OCI-LY1 (cell line): Measurements from ENCODE around the gene TRPM3.

ENCODE experiments used
- H2AFZ ChIP-seq: fragments of 200-600 bp; sonication (generic), shearing (Covaris generic); 2 replicates; pipeline ENCODE4 v1.6.0; 2014; ENCODE audit warnings: antibody characterized with exemption, mild to moderate bottlenecking, low read length
- H3F3A ChIP-seq: fragments of 200-600 bp; sonication (generic), shearing (Covaris generic); 2 replicates; pipeline ENCODE4 v1.6.0; 2014; ENCODE audit warnings: mild to moderate bottlenecking, antibody characterized with exemption, low read length, moderate library complexity; ENCODE audit not compliant: insufficient read depth
- H3K27ac ChIP-seq: fragments of 200-600 bp; sonication (generic); 2 replicates; pipeline ENCODE4 v1.5.1; 2014; ENCODE audit warnings: low read length, mixed run types, mild to moderate bottlenecking, low read depth; ENCODE audit not compliant: poor library complexity, severe bottlenecking
- H3K27me3 ChIP-seq: fragments of 200-600 bp; sonication (generic); 2 replicates; pipeline ENCODE4 v1.6.0; 2014; ENCODE audit warnings: antibody characterized with exemption, mild to moderate bottlenecking, low read length, moderate library complexity; ENCODE audit not compliant: insufficient read depth
- H3K36me3 ChIP-seq: fragments of 200-600 bp; sonication (generic); 2 replicates; pipeline ENCODE4 v1.6.1; 2014; ENCODE audit warnings: mild to moderate bottlenecking, antibody characterized with exemption, low read length, moderate library complexity, mixed read lengths; ENCODE audit not compliant: insufficient read depth
- H3K4me1 ChIP-seq: fragments of 200-600 bp; sonication (generic); 2 replicates; pipeline ENCODE4 v1.5.1; 2014; ENCODE audit warnings: mild to moderate bottlenecking, low read length, moderate library complexity; ENCODE audit not compliant: insufficient read depth, severe bottlenecking
- H3K4me2 ChIP-seq: fragments of 200-600 bp; sonication (generic), shearing (Covaris generic); 2 replicates; pipeline ENCODE4 v1.6.1; 2014; ENCODE audit warnings: low read length
- H3K4me3 ChIP-seq: fragments of 200-600 bp; sonication (generic); 2 replicates; pipeline ENCODE4 v1.5.1; 2014; ENCODE audit warnings: low read length, low read depth, mild to moderate bottlenecking, mixed read lengths; ENCODE audit not compliant: poor library complexity, severe bottlenecking
- H3K79me2 ChIP-seq: fragments of 200-600 bp; shearing (Covaris generic); 2 replicates; pipeline ENCODE4 v1.6.1; 2016; ENCODE audit warnings: mixed run types, low read length, mixed read lengths; ENCODE audit not compliant: insufficient read depth
- H3K9ac ChIP-seq: fragments of 200-600 bp; sonication (generic), shearing (Covaris generic); 2 replicates; pipeline ENCODE4 v1.6.1; 2014; ENCODE audit warnings: mild to moderate bottlenecking, low read length, mixed read lengths
- H3K9me2 ChIP-seq: fragments of 200-600 bp; sonication (generic), shearing (Covaris generic); 2 replicates; pipeline ENCODE4 v1.6.1; 2014; ENCODE audit warnings: low read depth, mild to moderate bottlenecking, low read length, mixed read lengths
- H3K9me3 ChIP-seq: fragments of 200-600 bp; shearing (Covaris generic); 2 replicates; pipeline ENCODE4 v1.6.1; 2014; ENCODE audit warnings: low read length, mixed read lengths
- H4K20me1 ChIP-seq: fragments of 200-600 bp; sonication (generic), shearing (Covaris generic); 2 replicates; pipeline ENCODE4 v1.6.0; 2016; ENCODE audit warnings: mild to moderate bottlenecking, low read length; ENCODE audit not compliant: insufficient read depth
- CTCF ChIP-seq: fragments of 200-600 bp; sonication (generic), shearing (Covaris generic); IDR thresholded peaks from 2 replicates; pipeline ENCODE4 v1.5.1; 2017; ENCODE audit warnings: mild to moderate bottlenecking, antibody characterized with exemption, low read length, moderate library complexity, mixed read lengths
- EZH2 ChIP-seq: fragments of 200-600 bp; sonication (generic), shearing (Covaris generic); IDR thresholded peaks from 2 replicates; pipeline ENCODE4 v1.8.0; 2017; ENCODE audit warnings: borderline replicate concordance, mixed run types, mild to moderate bottlenecking, antibody characterized with exemption, low read length, moderate library complexity, mixed read lengths

Gene TRPM3

DNA sequence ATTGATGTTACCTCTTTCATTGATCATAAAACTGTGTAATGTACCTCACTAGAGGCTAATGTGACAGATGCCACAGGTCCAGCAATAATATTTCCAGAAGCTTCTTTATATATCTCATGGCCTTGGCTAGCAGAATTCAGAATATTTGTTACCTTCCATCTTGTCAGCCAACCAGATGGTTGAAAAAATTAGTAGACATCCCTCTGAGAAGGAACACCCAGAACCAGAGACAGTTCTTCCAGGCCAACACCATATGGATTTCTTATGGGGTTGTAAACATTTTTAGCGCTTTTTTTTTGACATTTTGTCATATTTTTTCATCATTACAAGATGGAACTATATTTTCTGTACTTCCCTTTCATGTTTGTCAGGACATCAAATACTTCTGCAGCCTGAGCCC, 428.2 kb downstream of the TRPM3 start:
- H4K20me1 ChIP-seq = no peaks in the 10 kb centered on the region
- H3F3A ChIP-seq = no peaks in the 10 kb centered on the region
- H3K27me3 ChIP-seq = no peaks in the 10 kb centered on the region
- no peak for TF ChIP-seq CTCF
- TF ChIP-seq EZH2 = no peak
- H3K9ac ChIP-seq = no peak overlapping the region
- no peaks in the 10 kb centered on the region for H3K79me2 ChIP-seq
- H3K9me3 ChIP-seq = no peaks in the 10 kb centered on the region
- no peak overlapping the region for H3K27ac ChIP-seq
- no peaks in the 10 kb centered on the region for H3K36me3 ChIP-seq
- H3K9me2 ChIP-seq = no peaks in the 10 kb centered on the region
- no peak overlapping the region for H3K4me3 ChIP-seq
- no peak overlapping the region for H2AFZ ChIP-seq
- H3K4me1 ChIP-seq = no peaks in the 10 kb centered on the region
- H3K4me2 ChIP-seq = no peak overlapping the region

DNA sequence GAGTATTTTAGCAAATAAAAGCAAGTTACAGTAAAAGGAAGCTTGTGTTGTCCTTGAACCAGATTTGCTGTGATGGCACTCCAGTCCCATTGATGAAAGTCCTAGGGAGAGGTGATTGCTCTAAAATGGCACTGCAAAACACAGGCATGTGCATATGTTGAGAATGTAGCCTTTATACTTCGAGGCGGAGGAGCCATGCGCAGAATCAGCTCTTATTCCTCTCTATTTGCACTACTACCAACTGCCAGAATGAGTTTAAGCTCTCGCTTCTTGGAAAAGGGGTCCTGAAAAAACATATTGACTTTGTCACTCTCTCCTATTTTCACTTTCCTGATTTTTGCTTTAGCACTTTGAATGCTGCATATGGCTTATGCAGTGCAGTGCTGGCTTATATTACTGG, 429.0 kb downstream of the TRPM3 start:
- no peaks in the 10 kb centered on the region for H3K9me3 ChIP-seq
- no peaks in the 10 kb centered on the region for H3K9me2 ChIP-seq
- no peak overlapping the region for H3K4me2 ChIP-seq
- no peaks in the 10 kb centered on the region for H3K36me3 ChIP-seq
- no peak overlapping the region for H3K4me3 ChIP-seq
- no peak overlapping the region for H3K9ac ChIP-seq
- no peaks in the 10 kb centered on the region for H4K20me1 ChIP-seq
- no peaks in the 10 kb centered on the region for H3K27me3 ChIP-seq
- no peak overlapping the region for H3K27ac ChIP-seq
- TF ChIP-seq CTCF = no peak
- TF ChIP-seq EZH2 = no peak
- no peaks in the 10 kb centered on the region for H3F3A ChIP-seq
- H3K4me1 ChIP-seq = no peaks in the 10 kb centered on the region
- no peaks in the 10 kb centered on the region for H3K79me2 ChIP-seq
- H2AFZ ChIP-seq = no peak overlapping the region

GRCh38 chr9:70688704-70689103, 432.7 kb downstream of the TRPM3 start:
- no peak for TF ChIP-seq EZH2
- no peak for TF ChIP-seq CTCF
- Histone ChIP-seq H2AFZ (no peak overlapping the region), H3K79me2 (no peaks in the 10 kb centered on the region), H4K20me1 (no peaks in the 10 kb centered on the region), H3K4me2 (no peak overlapping the region), H3K4me3 (no peak overlapping the region), H3K9ac (no peak overlapping the region), H3K27ac (no peak overlapping the region), H3K27me3 (no peaks in the 10 kb centered on the region), H3K9me2 (no peaks in the 10 kb centered on the region), H3F3A (no peaks in the 10 kb centered on the region), H3K4me1 (no peaks in the 10 kb centered on the region), H3K36me3 (no peaks in the 10 kb centered on the region), H3K9me3 (no peaks in the 10 kb centered on the region)
